AG04449 (cell line): ENCODE results near the gene FGA.

Source experiments
- CTCF ChIA-PET: fragments of 350-600 bp; formaldehyde crosslinking; extraction: SDS; loops from one replicate; lab custom pipeline; 2021; ENCODE audit warnings: antibody characterized with exemption; lab: Yijun Ruan, JAX
- POLR2A ChIA-PET: fragments of 400-600, 350-600 bp; formaldehyde crosslinking; extraction: SDS; loops from one replicate; lab custom pipeline; 2020; ENCODE audit warnings: antibody characterized with exemption, inconsistent platforms; lab: Yijun Ruan, JAX
- DNase-seq: peaks from one replicate; pipeline ENCODE4 v3.0.0-alpha.2; 2010; ENCODE audit warnings: low read depth, low spot score
- H3K4me3 ChIP-seq: 2 replicates; pipeline ENCODE4 v1.5.1; 2011; ENCODE audit warnings: low read depth, mild to moderate bottlenecking, control low read depth, low read length
- TF ChIP-seq, protein P1 (sequence below): IDR thresholded peaks from one replicate; pipeline ENCODE4 v1.5.1; 2011; ENCODE audit warnings: mild to moderate bottlenecking, moderate library complexity, low read length, control low read depth, inconsistent platforms; ENCODE audit not compliant: insufficient read depth; ENCODE audit errors: missing control alignments

Gene FGA

DNA sequence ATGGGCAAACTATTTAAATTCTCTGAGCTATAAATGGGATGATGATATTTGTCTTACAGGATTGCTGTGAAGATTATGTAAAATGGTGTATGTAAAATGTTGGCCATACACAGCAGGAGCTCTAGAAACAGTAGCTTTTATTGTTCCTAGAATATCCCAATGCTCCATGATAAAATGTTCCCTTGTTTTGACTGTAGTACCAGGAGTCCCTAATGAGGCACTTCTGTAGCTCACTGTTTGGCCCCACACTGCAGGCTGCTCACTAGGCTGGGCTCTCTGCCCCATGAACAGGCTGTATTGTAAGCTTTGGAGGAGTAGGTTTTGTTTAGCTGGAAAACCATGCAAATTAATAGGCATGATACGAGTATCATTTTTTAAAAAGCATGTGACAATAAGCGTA is 3.3 kb upstream of the FGA start:
- no peak for DNase-seq
- ChIA-PET CTCF (interaction anchor here (1.5 kb wide), 1 partner anchor 29 kb away, joined by 3 read pairs; no protein-coding TSS in a partner anchor), POLR2A (no interaction called here)
- H3K4me3 ChIP-seq, result no peak overlapping the region
- TF ChIP-seq, protein P1, sequence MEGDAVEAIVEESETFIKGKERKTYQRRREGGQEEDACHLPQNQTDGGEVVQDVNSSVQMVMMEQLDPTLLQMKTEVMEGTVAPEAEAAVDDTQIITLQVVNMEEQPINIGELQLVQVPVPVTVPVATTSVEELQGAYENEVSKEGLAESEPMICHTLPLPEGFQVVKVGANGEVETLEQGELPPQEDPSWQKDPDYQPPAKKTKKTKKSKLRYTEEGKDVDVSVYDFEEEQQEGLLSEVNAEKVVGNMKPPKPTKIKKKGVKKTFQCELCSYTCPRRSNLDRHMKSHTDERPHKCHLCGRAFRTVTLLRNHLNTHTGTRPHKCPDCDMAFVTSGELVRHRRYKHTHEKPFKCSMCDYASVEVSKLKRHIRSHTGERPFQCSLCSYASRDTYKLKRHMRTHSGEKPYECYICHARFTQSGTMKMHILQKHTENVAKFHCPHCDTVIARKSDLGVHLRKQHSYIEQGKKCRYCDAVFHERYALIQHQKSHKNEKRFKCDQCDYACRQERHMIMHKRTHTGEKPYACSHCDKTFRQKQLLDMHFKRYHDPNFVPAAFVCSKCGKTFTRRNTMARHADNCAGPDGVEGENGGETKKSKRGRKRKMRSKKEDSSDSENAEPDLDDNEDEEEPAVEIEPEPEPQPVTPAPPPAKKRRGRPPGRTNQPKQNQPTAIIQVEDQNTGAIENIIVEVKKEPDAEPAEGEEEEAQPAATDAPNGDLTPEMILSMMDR, result no peak

DNA sequence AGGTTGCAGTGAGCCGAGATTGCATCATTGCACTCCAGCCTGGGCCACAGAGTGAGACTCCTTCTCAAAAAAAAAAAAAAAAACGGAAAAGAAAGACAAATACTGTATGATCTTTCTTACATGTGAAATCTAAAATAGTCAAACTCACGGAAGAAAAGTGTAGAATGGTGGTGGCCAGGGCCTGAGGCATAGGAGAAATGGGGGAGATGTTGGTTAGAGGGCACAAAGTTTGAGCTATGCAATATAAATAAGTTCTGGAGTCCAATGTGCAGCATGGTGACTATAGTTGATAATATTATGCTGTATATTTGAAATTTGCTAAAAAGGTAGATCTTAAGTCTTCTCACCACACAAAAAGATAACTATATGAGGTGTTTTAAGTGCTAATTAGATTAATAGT is 1.3 kb upstream of the FGA start:
- H3K4me3 ChIP-seq, result no peak overlapping the region
- CTCF ChIA-PET, result interaction anchor here (1.1 kb wide), 1 partner anchor 33 kb away, joined by 3 read pairs; no protein-coding TSS in a partner anchor
- POLR2A ChIA-PET, result no interaction called here
- TF ChIP-seq, protein P1, result no peak
- no peak for DNase-seq

DNA sequence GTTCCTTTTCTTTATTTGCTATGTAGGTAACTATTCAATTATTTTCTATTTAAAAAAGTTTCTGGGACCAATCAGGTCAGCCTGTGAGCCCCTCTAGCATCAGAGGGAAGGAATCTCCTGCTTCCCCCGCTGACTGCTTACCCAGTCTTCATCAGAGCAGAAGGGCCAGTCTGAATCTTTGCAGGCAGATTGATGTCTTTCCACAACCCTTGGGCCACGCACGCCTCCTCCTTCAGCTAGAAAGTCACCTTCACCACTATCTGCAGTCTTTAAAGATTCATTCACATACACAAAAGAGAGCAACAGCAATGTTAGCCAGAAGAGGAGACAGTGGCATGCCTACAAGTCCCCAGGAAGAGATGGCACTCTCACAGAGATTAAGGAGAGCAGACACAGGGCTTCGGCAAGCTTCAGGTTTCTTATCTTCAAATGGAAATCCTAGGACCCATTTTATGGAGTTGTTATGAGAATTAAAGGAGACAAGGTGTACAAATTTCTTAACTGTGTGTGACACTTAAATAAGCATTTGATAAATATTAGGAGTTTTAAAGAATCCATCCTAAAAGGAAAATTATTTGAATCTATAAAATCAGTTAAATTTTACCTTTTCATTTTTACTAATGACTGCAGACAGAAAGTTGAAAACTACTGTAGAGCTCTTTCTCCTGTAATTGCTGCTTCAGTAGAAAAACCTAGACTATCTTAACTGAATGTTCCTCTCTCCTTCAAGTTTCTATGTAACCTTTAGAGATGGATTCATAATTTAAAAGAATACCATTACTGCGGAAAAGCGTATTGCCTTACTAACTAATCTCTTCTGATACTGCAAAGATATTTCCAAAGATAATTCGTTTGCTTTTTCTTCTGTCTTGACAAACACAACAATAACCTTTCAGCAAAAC is 995 bp downstream of the FGA start:
- no peak for DNase-seq
- ChIA-PET CTCF (interaction anchor here (1.4 kb wide), 1 partner anchor 30 kb away, joined by 4 read pairs; no protein-coding TSS in a partner anchor), POLR2A (no interaction called here)
- H3K4me3 ChIP-seq, result no peak overlapping the region
- TF ChIP-seq, protein P1, result no peak

DNA sequence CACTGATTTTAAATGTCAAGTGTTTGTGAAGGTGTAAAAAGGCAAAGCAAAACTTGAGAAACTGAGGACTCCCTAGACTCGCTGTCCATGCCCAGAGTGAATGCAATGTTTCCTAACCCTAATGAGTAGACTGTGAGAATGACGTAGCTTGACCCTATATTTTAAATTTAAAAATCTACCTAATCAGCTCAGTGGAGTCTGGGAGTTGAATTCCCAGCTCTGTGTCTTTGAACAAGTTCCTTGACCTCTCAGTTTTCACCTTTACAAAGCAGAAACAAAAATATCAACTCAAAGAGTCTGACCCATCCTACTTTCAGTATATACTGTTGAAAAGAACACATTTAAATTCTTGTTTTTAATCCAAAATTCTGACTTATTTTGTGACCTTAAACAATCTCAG is 2.3 kb downstream of the FGA start:
- CTCF ChIA-PET, result interaction anchor here (1.5 kb wide), 1 partner anchor 34 kb away, joined by 3 read pairs; no protein-coding TSS in a partner anchor
- POLR2A ChIA-PET, result no interaction called here
- H3K4me3 ChIP-seq, result no peak overlapping the region
- no peak for DNase-seq
- TF ChIP-seq, protein P1, result no peak

DNA sequence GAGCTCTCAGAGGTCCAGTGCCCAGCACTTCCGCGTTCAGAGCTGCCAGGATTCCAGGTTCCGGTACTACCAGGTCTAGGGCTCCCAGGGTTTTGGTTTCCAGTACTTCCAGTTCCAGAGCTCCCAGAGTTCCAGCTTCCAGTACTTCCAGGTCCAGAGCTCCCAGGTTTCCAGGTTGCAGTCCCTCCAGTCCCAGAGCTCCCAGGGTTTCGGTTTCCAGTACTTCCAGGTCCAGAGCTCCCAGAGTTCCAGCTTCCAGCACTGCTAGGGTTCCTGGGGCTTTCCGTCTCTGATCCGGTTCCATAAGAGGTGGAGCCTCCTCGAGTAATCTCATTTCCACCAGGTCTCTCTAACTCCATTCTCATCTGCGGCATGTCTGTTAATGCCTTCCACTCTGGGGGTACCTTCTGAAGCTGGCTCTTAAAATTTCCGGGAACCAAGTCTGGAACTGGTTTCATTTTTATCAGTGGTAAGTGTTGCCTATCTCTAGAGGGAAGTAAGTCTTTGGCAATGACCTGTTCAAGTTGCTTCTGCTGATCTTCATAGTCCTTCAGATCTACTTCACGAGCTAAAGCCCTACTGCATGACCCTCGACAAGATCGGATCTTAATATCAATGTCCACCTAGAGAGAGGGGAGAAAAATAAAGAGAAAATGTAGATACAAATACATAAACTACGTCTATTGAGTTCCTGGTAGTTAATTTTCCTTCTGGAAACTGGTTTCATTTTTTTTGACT is 4.1 kb downstream of the FGA start:
- ChIA-PET POLR2A (no interaction called here), CTCF (no interaction called here)
- no peak for DNase-seq
- TF ChIP-seq, protein P1, result no peak
- H3K4me3 ChIP-seq, result no peak overlapping the region
